KOPT-K1 (cell line): ENCODE data around the gene CRK.
"Not testable (repeated sequence)": the region's sequence is repeated elsewhere in the genome, so short reads cannot be mapped to it uniquely, and the experiment has no call there.

Experiments used
- H3K27ac ChIP-seq: fragments of 200-600 bp; sonication (generic); 2 replicates; pipeline ENCODE4 v1.5.1; 2016; ENCODE audit warnings: antibody characterized with exemption, mild to moderate bottlenecking, low read depth, low read length; ENCODE audit not compliant: poor library complexity, severe bottlenecking
- H3K36me3 ChIP-seq: fragments of 200-600 bp; sonication (generic); 2 replicates; pipeline ENCODE4 v1.5.1; 2017; ENCODE audit warnings: antibody characterized with exemption, mild to moderate bottlenecking, low read length, moderate library complexity; ENCODE audit not compliant: insufficient read depth
- H3K9me3 ChIP-seq: fragments of 200-600 bp; sonication (generic); 2 replicates; pipeline ENCODE4 v1.5.1; 2017; ENCODE audit warnings: antibody characterized with exemption, low read length, mild to moderate bottlenecking; ENCODE audit not compliant: insufficient read depth, poor library complexity, severe bottlenecking

Gene CRK

DNA sequence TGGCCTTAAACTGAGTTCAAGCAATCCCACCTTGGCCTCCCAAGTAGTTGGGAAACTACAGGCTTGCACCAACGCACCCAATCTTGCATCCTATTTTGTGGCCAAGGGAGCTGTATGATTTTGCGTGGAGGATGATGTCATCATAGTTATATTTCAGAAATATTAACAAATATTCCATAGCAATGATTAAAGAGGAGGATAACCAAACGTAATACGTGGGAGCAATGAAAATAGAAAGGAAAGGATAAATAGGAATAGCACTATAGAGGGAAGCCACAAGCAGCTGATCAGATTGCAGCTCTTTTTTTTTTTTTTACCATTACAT is 53.8 kb downstream of the CRK start:
- Histone ChIP-seq H3K36me3 (peaks cover 10% of the 10 kb centered on the region), H3K27ac (no peak overlapping the region), H3K9me3 (no peaks in the 10 kb centered on the region)

- peak within 1 kb of the TSS; percentile 98 for H3K27ac ChIP-seq
- peaks cover 32% of the 10 kb centered on the region for H3K36me3 ChIP-seq
- H3K9me3 ChIP-seq: no peaks in the 10 kb centered on the region
Observed at GRCh38 chr17:1399679-1400512, 56.1 kb downstream of the CRK start, which contains the start of gene YWHAE. YWHAE (minus strand) TSS chr17:1400222; CDS start chr17:1400110, 112 bp downstream.

DNA sequence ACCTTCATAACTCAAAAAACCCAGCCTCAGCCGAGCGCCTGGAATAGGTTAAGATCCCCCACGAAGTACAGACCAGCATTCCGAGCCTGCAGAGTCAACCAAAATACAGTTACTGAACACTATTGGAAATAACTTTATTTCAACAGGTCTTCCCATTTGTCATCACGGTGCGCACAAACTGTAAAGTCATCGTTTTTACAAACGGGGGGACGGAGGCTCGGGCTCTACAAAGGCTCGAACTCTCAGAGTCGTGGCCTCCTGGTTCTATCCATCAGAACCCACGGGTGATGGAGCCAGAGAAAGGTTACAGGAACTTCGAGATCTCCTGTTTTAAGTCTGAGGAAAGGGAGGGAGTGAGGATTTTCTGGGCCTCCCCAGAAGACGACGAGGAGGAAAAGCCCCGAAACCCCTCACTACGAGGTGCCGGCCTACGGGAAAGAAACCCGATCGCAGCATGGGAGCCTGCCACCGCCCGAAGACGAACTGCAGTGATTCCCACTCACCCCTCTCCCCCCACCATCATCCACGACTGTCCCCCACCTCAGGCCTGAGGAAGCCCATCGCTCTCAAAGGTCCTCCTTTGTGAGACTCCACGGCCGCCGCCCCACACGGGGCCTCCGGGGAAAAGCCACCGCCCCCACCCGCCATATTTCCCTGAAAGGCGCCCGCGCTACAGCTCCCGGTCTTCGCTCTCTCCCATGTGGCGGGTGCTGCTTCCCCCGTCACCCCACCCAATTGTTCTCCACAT is 56.9 kb downstream of the CRK start:
- H3K36me3 ChIP-seq: peaks cover 38% of the 10 kb centered on the region
- H3K9me3 ChIP-seq: no peaks in the 10 kb centered on the region
- H3K27ac ChIP-seq: peak overlapping the region; percentile 98

DNA sequence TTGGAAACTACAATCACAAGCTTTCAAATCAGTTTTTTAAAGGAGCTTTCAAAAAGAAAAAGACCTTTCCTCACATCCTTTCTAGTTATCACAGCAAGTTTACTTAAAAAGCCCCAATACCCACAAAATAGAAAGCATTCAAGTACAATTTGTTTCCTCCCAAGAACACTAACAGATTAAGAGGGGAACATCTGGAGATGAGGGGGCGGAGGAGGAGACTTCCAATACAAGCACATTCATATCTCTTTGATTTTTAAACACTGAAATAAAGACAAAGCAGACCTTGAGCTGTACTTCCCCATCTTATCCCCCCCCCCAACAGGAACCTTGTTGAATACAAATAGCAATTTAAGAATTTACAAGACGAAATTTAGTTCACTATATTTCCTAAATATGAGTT is 58.0 kb downstream of the CRK start:
- Histone ChIP-seq H3K27ac (peak overlapping the region; percentile 98), H3K36me3 (peaks cover 48% of the 10 kb centered on the region)

GRCh38 chr17:1395876-1396665 is 60.0 kb downstream of the CRK start:
- not testable (repeated sequence) for H3K27ac ChIP-seq, H3K9me3 ChIP-seq
- H3K36me3 ChIP-seq: peaks cover 65% of the 10 kb centered on the region

More for the DNA sequence above, 58.0 kb downstream of the CRK start:
- H3K9me3 ChIP-seq: no peaks in the 10 kb centered on the region

GRCh38 chr17:1391577-1391976 is 64.5 kb downstream of the CRK start:
- no peaks in the 10 kb centered on the region for H3K9me3 ChIP-seq
- peaks cover 75% of the 10 kb centered on the region for H3K36me3 ChIP-seq
- no peak overlapping the region for H3K27ac ChIP-seq

DNA sequence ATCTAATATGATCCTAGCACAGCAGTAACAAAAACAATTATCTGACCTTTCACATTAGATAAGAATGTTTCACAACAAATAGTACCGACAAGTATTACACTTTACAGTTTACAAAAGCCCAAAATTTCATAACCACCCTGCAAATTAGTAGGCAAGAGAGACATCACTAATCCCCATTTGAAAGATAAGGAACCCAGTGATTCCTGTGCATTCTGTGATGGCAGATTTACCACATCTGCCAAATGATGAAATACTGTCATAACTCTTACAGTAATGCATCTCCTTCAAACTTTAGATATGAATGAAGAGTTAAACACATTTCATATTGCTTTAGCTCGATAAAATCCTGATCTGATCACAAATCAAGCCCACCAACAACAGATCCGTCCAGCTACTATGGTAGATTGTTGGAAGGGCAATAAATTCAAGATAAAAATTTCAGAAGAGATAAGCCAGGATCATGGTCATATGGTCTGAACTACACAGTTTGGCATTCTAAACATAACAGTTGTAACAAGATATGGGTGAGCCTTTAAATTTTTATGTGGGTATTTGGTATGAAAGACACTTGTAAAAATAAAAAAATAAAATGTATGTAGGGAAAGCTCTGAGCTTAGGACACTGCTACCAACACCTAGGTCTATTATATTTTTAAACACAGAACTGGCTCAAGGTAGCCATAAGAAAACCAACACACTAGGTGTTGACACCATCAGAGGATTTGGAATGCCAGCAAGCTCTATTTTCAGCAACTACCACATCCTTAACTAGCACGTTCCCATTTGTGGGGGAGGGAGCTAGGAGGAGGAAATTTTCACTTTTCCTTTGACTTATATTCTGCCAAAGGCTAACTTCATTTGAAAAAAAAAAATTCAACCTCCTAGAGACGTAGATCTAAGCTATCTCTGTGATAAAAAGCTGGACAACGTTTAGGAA is 65.3 kb downstream of the CRK start:
- Histone ChIP-seq H3K36me3 (peaks cover 73% of the 10 kb centered on the region), H3K27ac (no peak overlapping the region), H3K9me3 (no peaks in the 10 kb centered on the region)

DNA sequence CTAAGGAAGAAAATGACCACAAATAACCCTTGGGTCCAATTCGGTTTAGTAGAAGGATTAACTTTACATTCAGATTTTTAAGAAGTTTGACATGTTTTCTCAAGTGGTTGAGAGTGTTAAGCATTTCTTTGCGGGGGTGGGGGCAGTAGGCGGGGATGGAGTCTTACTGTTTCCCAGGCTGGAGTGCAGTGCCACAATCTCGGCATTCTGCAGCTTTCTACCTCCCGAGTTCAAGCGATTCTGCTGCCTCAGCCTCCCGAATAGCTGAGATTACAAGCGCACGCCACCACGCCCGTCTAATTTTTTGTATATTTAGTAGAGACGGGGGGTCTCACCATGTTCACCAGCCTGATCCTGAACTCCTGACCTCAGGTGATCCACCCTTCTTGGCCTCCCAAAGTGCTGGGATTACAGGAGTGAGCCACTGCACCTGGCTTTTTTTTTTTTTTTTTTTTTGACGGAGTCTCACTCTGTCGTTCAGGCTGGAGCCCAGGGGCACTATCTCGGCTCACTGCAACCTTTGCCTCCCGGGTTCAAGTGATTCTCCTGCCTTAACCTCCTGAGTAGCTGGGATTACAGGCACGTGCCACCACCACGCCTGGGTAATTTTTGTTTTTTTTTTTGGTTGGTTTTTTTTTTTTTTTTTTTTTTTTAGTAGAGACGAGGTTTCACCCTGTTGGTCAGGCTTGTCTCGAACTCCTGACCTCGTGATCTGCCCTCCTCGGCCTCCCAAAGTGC is 68.4 kb downstream of the CRK start:
- not testable (repeated sequence) for H3K9me3 ChIP-seq, H3K27ac ChIP-seq
- peaks cover 67% of the 10 kb centered on the region for H3K36me3 ChIP-seq

GRCh38 chr17:1386675-1387190 is 69.3 kb downstream of the CRK start:
- peaks cover 58% of the 10 kb centered on the region for H3K36me3 ChIP-seq
- not testable (repeated sequence) for H3K9me3 ChIP-seq, H3K27ac ChIP-seq

DNA sequence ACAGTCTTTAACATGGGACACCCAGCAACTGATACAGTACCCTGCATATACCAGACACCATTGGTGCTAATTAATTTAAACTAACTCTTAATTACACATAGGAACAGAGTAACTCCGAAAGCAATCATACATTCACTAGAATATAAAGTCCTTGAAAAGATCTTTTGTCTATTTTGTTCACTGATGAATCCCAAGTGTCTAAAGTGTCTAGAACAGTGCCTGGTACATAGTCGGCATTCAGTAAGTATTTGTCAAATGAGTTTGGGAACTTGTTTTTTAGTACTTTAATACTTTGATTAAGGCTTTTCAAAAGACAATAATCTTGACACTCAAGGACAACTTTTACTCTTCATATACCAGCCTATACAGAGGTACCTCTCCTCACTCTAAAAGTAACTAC is 69.8 kb downstream of the CRK start:
- peaks cover 59% of the 10 kb centered on the region for H3K36me3 ChIP-seq
- H3K27ac ChIP-seq: no peak overlapping the region
- H3K9me3 ChIP-seq: no peaks in the 10 kb centered on the region

DNA sequence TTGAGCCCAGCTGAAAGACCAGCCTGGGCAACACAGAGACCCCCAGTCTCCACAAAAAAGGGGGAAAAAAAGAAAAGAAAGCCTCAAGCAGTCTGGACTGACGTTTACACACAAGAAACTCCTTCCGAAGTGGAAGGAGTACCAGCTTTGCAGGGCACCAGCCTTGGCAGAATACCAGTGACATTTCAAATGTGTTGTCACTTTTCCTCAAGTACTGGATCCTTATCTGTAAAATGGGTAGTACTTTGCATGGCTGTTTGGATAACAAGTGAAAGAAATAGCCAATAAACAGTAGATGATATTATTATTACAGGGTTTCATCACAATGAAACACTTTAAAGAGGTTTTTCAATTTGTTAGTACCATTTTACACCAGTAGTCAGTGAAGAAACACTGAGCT is 70.2 kb downstream of the CRK start:
- H3K27ac ChIP-seq: no peak overlapping the region
- no peaks in the 10 kb centered on the region for H3K9me3 ChIP-seq
- peaks cover 59% of the 10 kb centered on the region for H3K36me3 ChIP-seq

GRCh38 chr17:1384905-1385435 is 71.1 kb downstream of the CRK start:
- Histone ChIP-seq H3K36me3 (peaks cover 60% of the 10 kb centered on the region), H3K9me3 (no peaks in the 10 kb centered on the region), H3K27ac (no peak overlapping the region)

- Histone ChIP-seq H3K9me3 (no peaks in the 10 kb centered on the region), H3K36me3 (peaks cover 78% of the 10 kb centered on the region), H3K27ac (no peak overlapping the region)
Observed at GRCh38 chr17:1379930-1380313, 76.1 kb downstream of the CRK start.
